Erythroblast (primary cell): ENCODE data around the gene TPR.

Experiments
- GATA1 ChIP-seq: IDR thresholded peaks from 2 replicates; pipeline ENCODE4 v1.6.1; 2011; ENCODE audit warnings: low read depth, mild to moderate bottlenecking, control low read depth, low read length, moderate library complexity
- POLR2A ChIP-seq: IDR thresholded peaks from 2 replicates; pipeline ENCODE4 v1.6.1; 2011; ENCODE audit warnings: mild to moderate bottlenecking, low read length

DNA sequence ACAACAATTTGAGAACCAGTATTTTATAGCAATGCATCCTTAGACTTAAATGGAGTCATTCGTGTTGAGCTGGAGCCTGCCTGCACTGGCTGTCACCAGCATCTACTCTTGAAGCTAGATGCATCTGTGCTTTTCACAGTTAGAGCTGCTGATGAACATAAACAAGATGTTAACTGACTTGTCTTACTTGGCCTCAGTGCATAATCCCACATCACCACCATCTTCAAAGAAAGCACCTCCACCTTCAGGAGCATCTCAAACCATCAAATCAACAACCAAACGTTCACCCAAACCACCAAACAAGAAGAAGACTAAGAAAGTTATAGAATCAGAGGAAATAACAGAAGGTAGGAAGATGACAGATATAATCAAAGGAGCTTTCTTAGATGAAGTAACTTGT lies 71.1 kb downstream of the TPR start:
- TF ChIP-seq POLR2A (no peak), GATA1 (no peak)
